Esophagus squamous epithelium (tissue), 5 donors: ENCODE results near the gene MAMDC4. TPM values are rescaled to one million over a fixed set of nuclear protein-coding genes. Genes with fewer than 3 reads are reported as not detected.

Experiments
- DNase-seq: peaks from one replicate; lab custom pipeline; 2025; lab: John Stamatoyannopoulos, UW
- H3K27ac ChIP-seq, 4 donors: fragments of 200-600 bp; sonication (generic); one replicate each; pipeline ENCODE4 v1.5.1; 2016 to 2019; ENCODE audit warnings: mild to moderate bottlenecking in 1 of 4
- H3K27me3 ChIP-seq, 4 donors: fragments of 200-600 bp; sonication (generic); 1 replicate in 3 of 4; 2 replicates in 1 of 4; pipeline versions ENCODE4 v1.5.1 to v1.6.0; 2017 to 2021; ENCODE audit warnings: antibody characterized with exemption in 1 of 4
- H3K36me3 ChIP-seq, 3 donors: fragments of 200-600 bp; sonication (generic); one replicate each; pipeline ENCODE4 v1.5.1; 2016 to 2019
- H3K4me1 ChIP-seq, 3 donors: fragments of 200-600 bp; sonication (generic); one replicate each; pipeline ENCODE4 v1.5.1; 2017 to 2019
- H3K4me3 ChIP-seq, 4 donors: fragments of 200-600 bp; sonication (generic); 1 replicate in 3 of 4; 2 replicates in 1 of 4; pipeline ENCODE4 v1.5.1; 2016 to 2019; ENCODE audit warnings: mild to moderate bottlenecking in 2 of 4, moderate library complexity in 1 of 4
- H3K9me3 ChIP-seq, 3 donors: fragments of 200-600 bp; sonication (generic); one replicate each; pipeline ENCODE4 v1.5.1; 2016 to 2019
- POLR2A ChIP-seq, 4 donors: fragments of 450-650 bp; IDR thresholded peaks; one replicate each; pipeline ENCODE4 v1.6.1; 2017; ENCODE audit warnings: antibody characterized with exemption in 4 of 4, mild to moderate bottlenecking in 4 of 4, moderate library complexity in 3 of 4
- WGBS, 2 donors: methylation state at CpG; one replicate each; pipeline ENCODE4 v1.1.5; 2018; 5-methylcytosine and 5-hydroxymethylcytosine counted together
- intact Hi-C: fragments of 100-400 bp; cut with DNase I; formaldehyde crosslinking; loops from one replicate; pipeline ENCODE4 v1.15.0; 2022
- total RNA-seq, 4 donors: library from RNA; depleted of rRNA; stranded (reverse); fragments of >200 nt; gene quantifications; one replicate each; pipeline ENCODE4 v1.1.0, GENCODE V29; 2016
- TF ChIP-seq, protein P1 (sequence below), 6 experiments: fragments of 450-650 bp in 4 of 6; fragments of 200-600 bp in 2 of 6; sonication (generic) in 2 of 6; IDR thresholded peaks; one replicate each; pipeline ENCODE4 v1.5.1; 2016 to 2019; ENCODE audit warnings: antibody characterized with exemption in 6 of 6, mild to moderate bottlenecking in 4 of 6, moderate library complexity in 4 of 6
- donor health status: DM: yes; HTN: yes; CAD: no.

MAMDC4 gene
- total RNA-seq, 4 donors from 2014 or later = 1.8 to 2.9 (median 2.7) TPM

- WGBS, 2 donors = 91 to 94% methylated on average over 5 to 10 of the region's 12 CpGs
- no peaks in the 10 kb centered on the region for H3K9me3 ChIP-seq
- peaks cover 0 to 18% (median 0%) of the 10 kb centered on the region in 3 donors for H3K36me3 ChIP-seq
- peaks cover 0 to 31% (median 1%) of the 10 kb centered on the region in 4 donors for H3K27me3 ChIP-seq
- peaks cover 35 to 53% (median 37%) of the 10 kb centered on the region in 3 donors for H3K4me1 ChIP-seq
- intact Hi-C loops = no loop called here
- no peak overlapping the region for H3K4me3 ChIP-seq
- no peak for DNase-seq
- H3K27ac ChIP-seq = no peak overlapping the region
- TF ChIP-seq POLR2A (IDR thresholded peaks at IDR 0.05) = no peak
- TF ChIP-seq, protein P1, sequence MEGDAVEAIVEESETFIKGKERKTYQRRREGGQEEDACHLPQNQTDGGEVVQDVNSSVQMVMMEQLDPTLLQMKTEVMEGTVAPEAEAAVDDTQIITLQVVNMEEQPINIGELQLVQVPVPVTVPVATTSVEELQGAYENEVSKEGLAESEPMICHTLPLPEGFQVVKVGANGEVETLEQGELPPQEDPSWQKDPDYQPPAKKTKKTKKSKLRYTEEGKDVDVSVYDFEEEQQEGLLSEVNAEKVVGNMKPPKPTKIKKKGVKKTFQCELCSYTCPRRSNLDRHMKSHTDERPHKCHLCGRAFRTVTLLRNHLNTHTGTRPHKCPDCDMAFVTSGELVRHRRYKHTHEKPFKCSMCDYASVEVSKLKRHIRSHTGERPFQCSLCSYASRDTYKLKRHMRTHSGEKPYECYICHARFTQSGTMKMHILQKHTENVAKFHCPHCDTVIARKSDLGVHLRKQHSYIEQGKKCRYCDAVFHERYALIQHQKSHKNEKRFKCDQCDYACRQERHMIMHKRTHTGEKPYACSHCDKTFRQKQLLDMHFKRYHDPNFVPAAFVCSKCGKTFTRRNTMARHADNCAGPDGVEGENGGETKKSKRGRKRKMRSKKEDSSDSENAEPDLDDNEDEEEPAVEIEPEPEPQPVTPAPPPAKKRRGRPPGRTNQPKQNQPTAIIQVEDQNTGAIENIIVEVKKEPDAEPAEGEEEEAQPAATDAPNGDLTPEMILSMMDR (IDR thresholded peaks at IDR 0.05) = no peak
Observed at GRCh38 chr9:136805207-136805740, 46.9 kb upstream of the MAMDC4 start.

DNA sequence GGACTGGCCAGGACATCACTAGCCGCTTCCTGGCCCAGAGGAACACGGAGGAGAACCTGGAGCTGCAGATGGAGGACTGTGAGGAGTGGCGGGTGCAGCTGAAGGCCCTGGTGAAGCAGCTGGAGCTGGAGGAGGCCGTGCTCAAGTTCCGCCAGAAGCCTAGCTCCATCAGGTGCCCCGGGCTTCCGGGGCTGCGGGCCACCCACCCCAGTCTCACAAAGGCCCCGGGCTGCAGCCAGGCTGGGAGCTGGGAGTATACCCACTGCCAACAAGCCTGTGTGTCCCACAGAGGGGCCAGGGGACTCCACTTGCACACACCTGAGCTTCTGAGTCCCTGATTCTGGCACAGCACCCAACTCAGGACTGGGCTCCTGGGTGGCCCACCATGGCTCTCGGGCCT is 46.1 kb upstream of the MAMDC4 start:
- TF ChIP-seq, protein P1 (IDR thresholded peaks at IDR 0.05) = no peak
- no peak for TF ChIP-seq POLR2A (IDR thresholded peaks at IDR 0.05)
- H3K27me3 ChIP-seq = peaks cover 0 to 23% (median 1%) of the 10 kb centered on the region in 4 donors
- peaks cover 0 to 26% (median 0%) of the 10 kb centered on the region in 3 donors for H3K36me3 ChIP-seq
- no peak for DNase-seq
- no peak overlapping the region for H3K4me3 ChIP-seq
- intact Hi-C loops = no loop called here
- no peak overlapping the region for H3K27ac ChIP-seq
- H3K4me1 ChIP-seq = peaks cover 27 to 53% (median 32%) of the 10 kb centered on the region in 3 donors
- H3K9me3 ChIP-seq = no peaks in the 10 kb centered on the region
- 88 to 89% methylated on average over 5 to 7 of the region's 10 CpGs for WGBS, 2 donors

DNA sequence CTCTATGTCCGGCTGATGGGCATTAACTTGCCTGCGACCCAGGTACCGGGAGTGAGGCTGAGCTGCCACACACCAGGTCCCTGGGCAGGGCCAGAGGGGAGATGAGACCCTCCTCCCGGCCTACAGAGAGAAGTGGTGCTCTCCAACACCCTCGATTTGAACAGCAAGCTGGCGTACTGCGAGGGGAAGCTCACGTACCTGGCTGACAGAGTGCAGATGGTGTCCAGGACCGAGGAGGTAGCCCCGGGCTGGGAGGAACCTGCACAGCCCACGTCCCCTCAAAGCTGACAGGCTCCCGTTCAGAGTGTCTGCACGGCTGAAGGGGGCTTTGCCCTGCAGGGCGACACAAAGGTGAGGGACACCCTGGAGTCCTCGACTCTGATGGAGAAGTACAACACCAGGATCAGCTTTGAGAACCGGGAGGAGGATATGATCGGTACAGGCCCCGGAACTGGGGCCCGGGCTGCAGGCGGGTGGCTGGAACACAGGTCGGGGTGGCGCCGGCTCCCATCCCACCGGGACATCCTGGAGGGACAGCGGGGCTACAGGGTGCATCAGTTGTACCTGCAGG is 45.4 kb upstream of the MAMDC4 start:
- Histone ChIP-seq H3K27ac (peak overlapping the region; percentile 86 to 96 (median 92)), H3K27me3 (peaks cover 0 to 17% (median 1%) of the 10 kb centered on the region in 4 donors), H3K4me3 (peak overlapping the region; percentile 84 to 98 (median 89)), H3K9me3 (no peaks in the 10 kb centered on the region), H3K4me1 (peaks cover 27 to 52% (median 27%) of the 10 kb centered on the region in 3 donors), H3K36me3 (peaks cover 0 to 30% (median 0%) of the 10 kb centered on the region in 3 donors)
- WGBS, 2 donors = 42 to 69% methylated on average over 12 to 13 of the region's 25 CpGs
- TF ChIP-seq, protein P1 (IDR thresholded peaks at IDR 0.05) = no peak
- TF ChIP-seq POLR2A (IDR thresholded peaks at IDR 0.05) = no peak
- intact Hi-C loops = no loop called here
- no peak for DNase-seq

DNA sequence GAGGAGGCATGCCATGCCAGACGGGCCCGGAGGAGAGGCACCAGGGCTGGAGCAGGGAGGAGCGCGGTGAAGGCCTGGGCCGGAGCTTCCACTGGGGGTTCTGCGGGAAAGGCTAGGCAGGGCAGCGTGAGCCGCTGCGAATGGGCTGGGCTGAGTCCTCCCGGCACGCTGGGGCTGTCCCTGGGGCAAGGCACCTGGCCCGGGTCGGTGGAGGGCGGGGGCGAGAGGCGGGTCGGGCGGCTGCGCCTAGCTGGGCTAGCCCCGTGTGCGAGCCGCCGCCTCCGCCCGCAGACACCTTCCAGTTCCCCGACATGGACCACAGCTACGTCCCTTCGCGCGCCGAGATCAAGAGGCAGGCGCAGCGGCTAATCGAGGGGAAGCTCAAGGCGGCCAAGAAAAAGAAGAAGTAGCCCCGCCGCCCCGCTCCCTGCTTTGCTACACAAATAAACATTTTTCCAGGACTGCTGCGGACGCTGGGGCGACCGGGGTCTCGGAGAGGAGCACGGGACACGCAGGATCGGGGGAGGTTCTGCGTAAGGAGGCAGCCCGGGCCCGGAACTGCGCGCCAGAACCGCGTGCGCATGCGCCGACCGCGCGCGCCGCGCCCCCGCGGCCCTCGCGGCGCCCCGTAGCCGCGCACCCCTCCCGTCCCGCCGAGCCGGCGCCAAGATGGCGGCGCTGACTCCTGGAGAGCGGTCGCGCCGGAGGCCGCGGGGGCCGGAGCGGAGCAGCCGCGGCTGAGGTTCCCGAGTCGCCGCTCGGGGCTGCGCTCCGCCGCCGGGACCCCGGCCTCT is 44.7 kb upstream of the MAMDC4 start, which contains the start of gene RABL6:
TSS of gene RABL6 (plus strand) at position 668 of the 794 bp plus-strand sequence. CDS start 249 bp downstream, outside the sequence.
- no peak for DNase-seq
- Histone ChIP-seq H3K9me3 (no peaks in the 10 kb centered on the region), H3K4me1 (peaks cover 27 to 57% (median 27%) of the 10 kb centered on the region in 3 donors), H3K27ac (peak within 1 kb of the TSS; percentile 86 to 96 (median 92)), H3K36me3 (peaks cover 0 to 38% (median 0%) of the 10 kb centered on the region in 3 donors), H3K4me3 (peak within 1 kb of the TSS; percentile 84 to 98 (median 89)), H3K27me3 (peaks cover 0 to 9% (median 0%) of the 10 kb centered on the region in 4 donors)
- TF ChIP-seq, protein P1 (IDR thresholded peaks at IDR 0.05) = peak in 1 of 6 experiments; percentile 21
- peak in 3 of 4 donors; percentile 35 to 77 (median 56) for TF ChIP-seq POLR2A (IDR thresholded peaks at IDR 0.05)
- 0 to 2% methylated on average over 3 to 10 of the region's 96 CpGs for WGBS, 2 donors
- intact Hi-C loops = no loop called here
